Right atrium auricular region (tissue), 2 donors: ENCODE data around the gene GPR18. TPM values are rescaled to one million over a fixed set of nuclear protein-coding genes. Genes with fewer than 3 reads are reported as not detected.

Experiments used
- DNase-seq: peaks from one replicate; pipeline ENCODE4 v3.0.0-alpha.2; 2019; ENCODE audit warnings: low spot score
- H3K27ac ChIP-seq, 2 donors: fragments of 200-600 bp; sonication (generic); 1 replicate in 1 of 2; 2 replicates in 1 of 2; pipeline ENCODE4 v1.5.1; 2016 to 2019
- H3K27me3 ChIP-seq, 2 donors: fragments of 200-600 bp; sonication (generic); one replicate each; pipeline versions ENCODE4 v1.5.1 to v1.6.0; 2017 to 2019
- H3K36me3 ChIP-seq: fragments of 200-600 bp; sonication (generic); one replicate; pipeline ENCODE4 v1.5.1; 2016
- H3K4me1 ChIP-seq, 2 donors: fragments of 200-600 bp; sonication (generic); one replicate each; pipeline versions ENCODE4 v1.5.1 to v1.6.0; 2017 to 2019
- H3K4me3 ChIP-seq, 2 donors: fragments of 200-600 bp; sonication (generic); 1 replicate in 1 of 2; 2 replicates in 1 of 2; pipeline ENCODE4 v1.5.1; 2017 to 2019; ENCODE audit warnings: mild to moderate bottlenecking in 1 of 2, moderate library complexity in 1 of 2
- H3K9me3 ChIP-seq, 2 donors: fragments of 200-600 bp; sonication (generic); one replicate each; pipeline ENCODE4 v1.5.1; 2019
- total RNA-seq, 2 donors: library from RNA; depleted of rRNA; stranded (reverse); fragments of >200 nt; gene quantifications; one replicate each; pipeline ENCODE4 v1.1.0, GENCODE V29; 2016
- TF ChIP-seq, protein P1 (sequence below), 2 donors: fragments of 200-600 bp; sonication (generic); IDR thresholded peaks; one replicate each; pipeline ENCODE4 v1.5.1; 2019; ENCODE audit warnings: antibody characterized with exemption in 2 of 2

The GPR18 gene
- total RNA-seq, 2 donors from 2014 or later = 0.28 TPM; not detected in 1

DNA sequence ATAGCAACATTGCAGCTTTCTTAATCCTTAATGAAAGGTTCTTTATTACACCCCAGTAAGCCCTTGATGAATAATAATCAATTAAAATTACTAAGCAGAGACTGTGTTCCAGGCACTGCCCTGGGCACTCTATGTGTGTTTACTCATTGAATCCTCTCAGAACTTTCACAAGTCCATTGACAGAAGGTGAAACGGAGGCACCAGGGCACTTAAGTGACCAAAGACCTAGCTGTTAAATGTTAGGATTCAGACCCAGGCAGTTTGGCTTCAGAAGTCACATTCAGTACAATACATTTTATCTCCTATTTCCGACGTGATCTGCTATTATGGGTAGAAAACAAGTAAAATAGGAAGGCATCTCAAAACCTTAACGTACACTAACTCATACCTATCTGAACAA, 46.4 kb upstream of the GPR18 start:
- TF ChIP-seq, protein P1, sequence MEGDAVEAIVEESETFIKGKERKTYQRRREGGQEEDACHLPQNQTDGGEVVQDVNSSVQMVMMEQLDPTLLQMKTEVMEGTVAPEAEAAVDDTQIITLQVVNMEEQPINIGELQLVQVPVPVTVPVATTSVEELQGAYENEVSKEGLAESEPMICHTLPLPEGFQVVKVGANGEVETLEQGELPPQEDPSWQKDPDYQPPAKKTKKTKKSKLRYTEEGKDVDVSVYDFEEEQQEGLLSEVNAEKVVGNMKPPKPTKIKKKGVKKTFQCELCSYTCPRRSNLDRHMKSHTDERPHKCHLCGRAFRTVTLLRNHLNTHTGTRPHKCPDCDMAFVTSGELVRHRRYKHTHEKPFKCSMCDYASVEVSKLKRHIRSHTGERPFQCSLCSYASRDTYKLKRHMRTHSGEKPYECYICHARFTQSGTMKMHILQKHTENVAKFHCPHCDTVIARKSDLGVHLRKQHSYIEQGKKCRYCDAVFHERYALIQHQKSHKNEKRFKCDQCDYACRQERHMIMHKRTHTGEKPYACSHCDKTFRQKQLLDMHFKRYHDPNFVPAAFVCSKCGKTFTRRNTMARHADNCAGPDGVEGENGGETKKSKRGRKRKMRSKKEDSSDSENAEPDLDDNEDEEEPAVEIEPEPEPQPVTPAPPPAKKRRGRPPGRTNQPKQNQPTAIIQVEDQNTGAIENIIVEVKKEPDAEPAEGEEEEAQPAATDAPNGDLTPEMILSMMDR (IDR thresholded peaks at IDR 0.05) = no peak
- H3K4me1 ChIP-seq = peaks cover 0 to 12% of the 10 kb centered on the region in 2 donors
- no peak for DNase-seq
- peak overlapping the region; percentile 30 to 64 for H3K27ac ChIP-seq
- no peaks in the 10 kb centered on the region for H3K9me3 ChIP-seq
- no peaks in the 10 kb centered on the region for H3K36me3 ChIP-seq
- no peak overlapping the region for H3K4me3 ChIP-seq
- no peaks in the 10 kb centered on the region for H3K27me3 ChIP-seq

DNA sequence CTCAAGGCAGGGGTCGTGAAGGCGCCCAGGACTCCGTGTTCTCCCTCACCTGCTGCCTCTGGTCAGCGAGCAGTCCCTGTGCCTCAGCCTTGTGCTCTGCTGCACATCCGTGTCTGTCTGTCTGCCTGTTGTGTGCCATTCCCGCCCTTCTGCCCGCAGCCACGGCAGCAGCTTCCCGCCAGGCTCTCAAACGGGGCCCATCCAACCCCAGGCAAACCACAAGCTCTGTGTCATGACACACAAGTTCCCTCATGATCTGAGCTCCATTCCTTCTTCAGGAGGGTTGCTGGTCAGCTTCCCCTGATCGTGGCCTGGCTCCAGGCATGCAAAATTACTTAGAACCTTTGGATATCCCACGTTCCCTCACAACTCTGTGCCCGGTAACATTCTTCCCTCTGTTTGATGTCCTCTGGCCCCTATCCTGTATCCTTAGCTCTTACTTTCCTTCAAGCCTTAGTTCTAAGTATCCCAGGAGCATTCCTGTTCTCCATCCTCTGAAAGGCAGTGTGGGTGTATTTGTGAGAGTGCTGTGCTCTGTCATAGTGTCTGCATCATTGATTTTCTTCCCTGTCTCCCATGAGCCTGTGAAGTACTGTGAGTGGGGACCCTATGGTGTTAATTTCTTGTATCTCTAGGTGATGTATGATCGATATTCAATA, 45.8 kb upstream of the GPR18 start:
- peak overlapping the region; percentile 21 to 64 for H3K27ac ChIP-seq
- peaks cover 0 to 12% of the 10 kb centered on the region in 2 donors for H3K4me1 ChIP-seq
- no peaks in the 10 kb centered on the region for H3K36me3 ChIP-seq
- DNase-seq = no peak
- TF ChIP-seq, protein P1 (IDR thresholded peaks at IDR 0.05) = no peak
- H3K27me3 ChIP-seq = no peaks in the 10 kb centered on the region
- no peaks in the 10 kb centered on the region for H3K9me3 ChIP-seq
- H3K4me3 ChIP-seq = no peak overlapping the region

DNA sequence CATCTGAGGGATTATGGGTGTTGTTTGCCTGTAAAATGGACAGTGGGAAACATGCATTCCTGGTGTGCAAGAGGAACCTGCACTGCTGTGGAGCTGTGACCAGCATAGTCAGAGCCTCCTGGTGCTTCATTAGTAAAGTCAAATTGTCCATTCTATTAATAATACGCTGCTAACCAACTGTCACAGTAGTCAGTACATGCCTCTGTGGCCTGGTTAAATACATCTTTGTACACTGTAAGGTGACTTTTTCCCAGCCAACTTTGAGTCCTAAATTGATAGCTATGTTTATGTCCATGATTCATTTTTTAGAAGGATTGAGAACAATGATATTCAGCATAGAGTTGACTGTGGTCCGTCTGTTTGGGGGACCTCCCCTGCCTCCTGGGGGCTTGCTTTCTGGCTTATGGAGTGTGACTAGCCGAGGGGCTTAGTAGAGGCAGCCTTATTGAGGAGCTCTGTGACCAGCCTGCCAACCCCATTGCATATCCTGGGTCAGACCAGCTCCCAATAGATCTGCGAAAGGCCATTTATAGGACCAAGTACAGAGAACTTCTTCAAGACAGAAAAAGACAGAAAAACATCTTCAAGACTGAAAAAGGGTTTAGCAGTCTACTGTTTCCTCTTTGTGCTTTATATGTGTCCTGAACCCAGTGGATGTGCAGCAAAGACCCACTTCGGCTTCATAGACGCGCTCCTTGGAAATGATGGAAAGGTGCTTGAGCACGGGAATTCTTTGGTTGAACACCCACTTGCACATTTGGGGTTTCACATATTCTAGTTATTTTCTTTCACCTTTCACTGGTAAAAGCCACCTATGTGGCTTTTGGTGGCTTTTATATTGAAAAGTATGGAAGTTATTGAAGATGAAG, 44.7 kb upstream of the GPR18 start:
- DNase-seq = no peak
- no peaks in the 10 kb centered on the region for H3K9me3 ChIP-seq
- TF ChIP-seq, protein P1 (IDR thresholded peaks at IDR 0.05) = no peak
- H3K27me3 ChIP-seq = no peaks in the 10 kb centered on the region
- H3K27ac ChIP-seq = peak overlapping the region in 1 of 2 donors; percentile 8
- no peaks in the 10 kb centered on the region for H3K36me3 ChIP-seq
- peaks cover 0 to 4% of the 10 kb centered on the region in 2 donors for H3K4me1 ChIP-seq
- no peak overlapping the region for H3K4me3 ChIP-seq

DNA sequence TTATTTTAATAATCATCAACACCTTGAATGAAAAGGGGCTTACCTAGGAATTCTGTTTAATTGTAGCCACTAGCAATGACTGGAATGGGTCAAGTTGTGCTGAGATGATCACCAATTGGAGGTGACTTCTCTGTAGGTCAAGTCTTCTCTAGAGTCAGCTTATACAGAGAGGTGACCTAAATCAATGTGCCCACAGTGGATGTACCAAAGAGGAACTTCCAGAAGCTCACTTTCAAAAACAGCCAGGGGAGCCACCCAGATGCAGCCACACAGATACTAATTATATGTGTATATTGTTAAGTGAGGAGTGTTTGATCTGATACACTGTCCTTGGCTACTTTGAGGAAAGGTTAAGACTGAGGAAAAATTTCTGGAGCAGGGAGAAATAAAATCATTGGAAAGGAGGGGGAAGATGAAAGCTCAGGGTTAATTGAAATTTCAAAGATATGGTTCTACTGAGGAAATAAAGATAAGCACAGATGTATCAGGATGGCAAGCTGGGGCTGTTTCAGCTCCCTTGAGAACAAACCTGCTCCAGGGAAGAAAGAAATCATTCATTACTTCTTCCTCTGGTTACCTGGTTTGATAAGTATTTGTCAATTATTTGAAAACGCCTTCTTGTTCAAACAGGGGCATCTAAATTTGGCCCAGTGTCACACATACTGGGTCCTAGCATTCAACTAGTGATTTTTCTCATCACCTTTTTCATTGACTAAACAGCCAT, 43.9 kb upstream of the GPR18 start:
- no peaks in the 10 kb centered on the region for H3K27me3 ChIP-seq
- no peak overlapping the region for H3K4me3 ChIP-seq
- no peaks in the 10 kb centered on the region for H3K36me3 ChIP-seq
- DNase-seq = no peak
- no peaks in the 10 kb centered on the region for H3K9me3 ChIP-seq
- H3K4me1 ChIP-seq = no peaks in the 10 kb centered on the region
- H3K27ac ChIP-seq = peak overlapping the region in 1 of 2 donors; percentile 8
- TF ChIP-seq, protein P1 (IDR thresholded peaks at IDR 0.05) = no peak

DNA sequence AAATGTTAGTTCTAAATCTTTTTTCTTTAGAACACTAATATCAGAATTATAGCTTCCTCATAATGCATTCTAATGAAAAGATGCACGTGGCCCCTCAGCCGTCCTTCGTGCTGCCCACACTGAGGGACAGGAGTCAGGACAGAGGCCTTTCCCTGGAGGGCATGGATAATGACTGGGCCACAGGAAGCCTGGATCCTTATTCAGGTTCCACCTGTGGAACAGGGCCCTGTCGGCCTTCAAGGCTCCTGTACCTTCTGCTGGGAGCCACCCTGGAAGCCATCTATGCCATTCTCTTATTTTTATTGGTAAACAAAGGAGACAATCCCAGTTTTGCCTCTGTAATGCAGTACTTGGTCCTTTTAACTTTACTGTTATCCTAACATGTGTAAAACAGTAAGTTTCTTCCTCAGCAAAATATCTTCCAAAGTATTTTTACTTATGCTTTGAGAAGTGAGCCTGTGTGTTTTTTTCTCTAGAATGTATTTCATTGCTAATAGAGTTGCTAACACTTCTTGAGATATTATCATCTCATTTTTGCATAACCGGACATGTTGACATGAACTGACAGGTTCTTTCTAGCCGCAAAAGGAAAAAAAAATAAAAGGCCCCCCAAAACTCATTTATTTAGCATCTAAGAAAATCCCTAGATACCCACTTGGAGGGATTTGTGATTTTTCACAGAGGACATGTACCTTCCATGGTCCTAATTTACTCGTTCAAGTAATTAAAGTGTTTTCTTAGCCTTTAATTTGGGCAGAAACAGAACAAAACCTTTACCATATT, 43.1 kb upstream of the GPR18 start:
- no peak overlapping the region for H3K4me3 ChIP-seq
- H3K27me3 ChIP-seq = no peaks in the 10 kb centered on the region
- TF ChIP-seq, protein P1 (IDR thresholded peaks at IDR 0.05) = no peak
- no peaks in the 10 kb centered on the region for H3K9me3 ChIP-seq
- no peaks in the 10 kb centered on the region for H3K4me1 ChIP-seq
- no peak for DNase-seq
- H3K36me3 ChIP-seq = no peaks in the 10 kb centered on the region
- H3K27ac ChIP-seq = no peak overlapping the region
